OCI-LY1 (cell line): ENCODE data around the gene PPP1R27.

Source experiments
- EZH2 ChIP-seq: fragments of 200-600 bp; sonication (generic), shearing (Covaris generic); IDR thresholded peaks from 2 replicates; pipeline ENCODE4 v1.8.0; 2017; ENCODE audit warnings: borderline replicate concordance, mixed run types, mild to moderate bottlenecking, antibody characterized with exemption, low read length, moderate library complexity, mixed read lengths
- TF ChIP-seq, protein P1 (sequence below): fragments of 200-600 bp; sonication (generic), shearing (Covaris generic); IDR thresholded peaks from 2 replicates; pipeline ENCODE4 v1.5.1; 2017; ENCODE audit warnings: mild to moderate bottlenecking, antibody characterized with exemption, low read length, moderate library complexity, mixed read lengths

DNA sequence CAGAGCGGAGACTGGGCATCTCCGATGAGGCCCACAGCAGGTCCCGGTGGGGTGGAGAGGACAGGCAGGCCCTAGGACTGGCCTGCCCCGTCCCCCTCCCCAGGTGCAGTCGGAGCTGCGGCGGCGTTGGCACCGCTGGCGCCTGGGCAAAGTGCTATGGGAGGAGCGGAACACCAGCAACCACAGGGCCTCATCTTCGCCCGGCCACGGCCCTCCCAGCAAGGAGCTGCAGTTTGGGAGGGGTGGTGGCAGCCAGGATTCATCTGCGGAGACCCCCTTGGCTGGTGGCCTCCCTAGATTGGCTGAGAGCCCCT, 21.5 kb downstream of the PPP1R27 start:
- TF ChIP-seq, protein P1, sequence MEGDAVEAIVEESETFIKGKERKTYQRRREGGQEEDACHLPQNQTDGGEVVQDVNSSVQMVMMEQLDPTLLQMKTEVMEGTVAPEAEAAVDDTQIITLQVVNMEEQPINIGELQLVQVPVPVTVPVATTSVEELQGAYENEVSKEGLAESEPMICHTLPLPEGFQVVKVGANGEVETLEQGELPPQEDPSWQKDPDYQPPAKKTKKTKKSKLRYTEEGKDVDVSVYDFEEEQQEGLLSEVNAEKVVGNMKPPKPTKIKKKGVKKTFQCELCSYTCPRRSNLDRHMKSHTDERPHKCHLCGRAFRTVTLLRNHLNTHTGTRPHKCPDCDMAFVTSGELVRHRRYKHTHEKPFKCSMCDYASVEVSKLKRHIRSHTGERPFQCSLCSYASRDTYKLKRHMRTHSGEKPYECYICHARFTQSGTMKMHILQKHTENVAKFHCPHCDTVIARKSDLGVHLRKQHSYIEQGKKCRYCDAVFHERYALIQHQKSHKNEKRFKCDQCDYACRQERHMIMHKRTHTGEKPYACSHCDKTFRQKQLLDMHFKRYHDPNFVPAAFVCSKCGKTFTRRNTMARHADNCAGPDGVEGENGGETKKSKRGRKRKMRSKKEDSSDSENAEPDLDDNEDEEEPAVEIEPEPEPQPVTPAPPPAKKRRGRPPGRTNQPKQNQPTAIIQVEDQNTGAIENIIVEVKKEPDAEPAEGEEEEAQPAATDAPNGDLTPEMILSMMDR: no peak
- no peak for TF ChIP-seq EZH2
